DMS 273 (cell line): ENCODE data around the gene ZNF398.

Experiments used
- DNase-seq: peaks from one replicate; lab custom pipeline; 2025; ENCODE audit not compliant: unreplicated experiment; lab: John Stamatoyannopoulos, UW

ZNF398 gene

DNA sequence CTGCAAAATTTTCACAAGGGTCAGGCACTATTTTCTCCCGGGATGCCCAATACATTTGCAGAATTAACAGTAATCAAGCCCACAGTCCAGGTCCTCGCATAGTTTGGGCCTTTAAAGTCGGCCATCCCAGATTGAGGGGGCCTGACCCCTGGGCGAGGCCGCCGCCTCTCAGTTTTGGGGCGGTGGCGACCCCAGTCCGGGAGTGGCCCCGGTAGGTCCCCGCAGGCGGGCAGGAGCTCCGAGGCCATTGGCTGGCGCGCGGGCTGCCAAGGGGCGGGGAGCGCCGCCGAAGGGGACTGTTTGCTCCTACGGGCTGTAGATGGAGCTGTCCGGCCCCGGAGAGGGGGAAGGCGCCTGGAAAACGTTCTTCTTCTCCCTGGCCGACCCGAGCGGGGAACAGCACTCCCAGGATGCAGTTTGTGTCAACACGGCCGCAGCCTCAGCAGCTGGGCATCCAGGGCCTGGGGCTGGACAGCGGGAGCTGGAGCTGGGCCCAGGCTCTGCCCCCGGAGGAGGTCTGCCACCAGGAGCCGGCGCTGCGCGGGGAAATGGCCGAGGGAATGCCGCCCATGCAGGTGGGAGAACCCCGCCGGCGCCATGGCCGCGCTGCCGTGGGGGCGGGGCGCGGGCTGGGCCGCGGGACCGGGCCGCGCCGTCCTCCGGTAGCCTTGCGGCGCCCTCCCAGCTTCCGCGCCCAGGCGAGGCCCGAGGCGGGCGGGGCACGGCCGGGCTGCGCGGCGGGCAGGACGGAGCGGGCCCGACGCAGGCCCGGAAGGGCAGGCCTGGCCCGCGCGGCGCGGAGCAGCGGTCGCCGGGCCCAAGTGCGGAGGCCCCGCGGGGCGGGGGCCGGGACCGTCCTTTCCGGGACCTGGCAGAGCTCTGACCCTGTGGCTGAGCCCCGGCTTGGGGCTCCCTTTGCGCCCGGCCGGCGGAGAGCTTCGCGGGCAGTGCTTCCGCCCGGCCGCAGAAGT is 48.2 kb downstream of the ZNF398 start, which contains the start of gene ZNF282:
ZNF282 (plus strand) TSS at position 367 of the 971 bp plus-strand sequence; CDS start at position 411, 44 bp downstream.
- peak; percentile 100 for DNase-seq

DNA sequence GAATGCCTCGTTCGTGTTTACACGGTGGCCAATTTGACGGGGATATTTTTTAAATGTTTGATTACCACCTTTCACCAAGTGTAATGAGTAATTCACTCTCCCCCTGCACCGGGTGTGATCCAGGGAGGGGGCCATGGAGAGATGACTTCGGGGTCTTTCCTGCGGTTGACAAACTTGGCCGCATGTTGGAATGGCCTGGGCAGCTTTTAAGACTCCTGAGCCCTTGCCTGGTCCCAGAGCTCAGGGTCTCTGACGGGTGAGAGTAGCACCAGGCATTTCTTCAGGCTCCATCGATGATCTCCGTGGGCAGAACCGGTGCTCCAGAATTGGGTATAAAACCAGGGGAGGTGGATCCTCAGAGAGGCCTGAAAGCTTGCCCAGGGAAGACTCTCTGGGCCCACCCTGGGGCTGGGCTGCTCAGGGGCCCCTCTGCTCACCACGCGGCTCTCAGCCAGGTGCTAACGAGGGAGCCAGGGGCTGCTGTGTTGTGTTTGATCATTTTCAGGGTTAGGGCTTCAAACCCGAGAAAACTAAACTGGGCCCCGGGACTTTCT is 49.0 kb downstream of the ZNF398 start:
- peak; percentile 91 for DNase-seq

DNA sequence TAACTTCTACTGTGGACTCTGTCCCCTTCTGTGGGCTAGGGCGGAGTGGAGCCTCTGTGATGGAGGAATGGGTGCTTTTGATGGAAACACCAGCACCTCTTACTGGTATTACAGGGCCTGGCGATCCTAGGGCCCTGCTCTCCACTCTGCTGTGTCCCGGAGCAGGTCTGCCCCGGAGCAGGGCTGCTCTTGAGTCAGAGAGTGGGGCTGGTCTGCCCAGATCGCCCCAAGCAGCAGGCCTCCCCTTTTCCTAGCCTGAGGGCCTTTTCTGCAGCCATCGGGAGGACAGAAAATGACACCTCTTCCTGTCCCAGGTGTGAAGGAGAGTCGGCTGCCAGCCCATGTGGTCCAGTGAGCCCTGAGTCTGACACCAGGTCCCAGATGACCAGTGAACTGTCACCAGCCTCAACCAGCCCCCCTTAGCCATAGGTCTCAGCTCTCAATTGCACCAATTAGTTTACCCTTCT is 49.5 kb downstream of the ZNF398 start:
- peak; percentile 83 for DNase-seq

DNA sequence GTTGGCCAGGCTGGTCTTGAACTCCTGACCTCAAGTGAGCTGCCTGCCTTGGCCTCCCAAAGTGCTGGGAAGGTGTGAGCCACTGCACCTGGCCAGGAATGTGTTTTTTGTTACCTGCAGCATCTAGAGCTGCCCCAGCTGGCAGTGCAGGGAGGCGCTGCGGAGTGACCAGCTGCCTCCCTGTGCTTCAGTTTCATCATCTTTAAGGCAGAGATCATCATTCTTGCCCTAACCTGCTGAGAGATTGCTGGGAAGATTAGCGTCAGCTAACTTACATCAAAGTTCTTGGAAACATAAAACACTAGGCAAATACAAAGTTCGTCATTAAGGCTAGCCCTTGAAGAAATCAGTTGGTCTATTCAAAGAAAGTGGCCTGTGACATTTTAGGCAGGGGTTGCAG is 50.4 kb downstream of the ZNF398 start:
- DNase-seq: no peak

DNA sequence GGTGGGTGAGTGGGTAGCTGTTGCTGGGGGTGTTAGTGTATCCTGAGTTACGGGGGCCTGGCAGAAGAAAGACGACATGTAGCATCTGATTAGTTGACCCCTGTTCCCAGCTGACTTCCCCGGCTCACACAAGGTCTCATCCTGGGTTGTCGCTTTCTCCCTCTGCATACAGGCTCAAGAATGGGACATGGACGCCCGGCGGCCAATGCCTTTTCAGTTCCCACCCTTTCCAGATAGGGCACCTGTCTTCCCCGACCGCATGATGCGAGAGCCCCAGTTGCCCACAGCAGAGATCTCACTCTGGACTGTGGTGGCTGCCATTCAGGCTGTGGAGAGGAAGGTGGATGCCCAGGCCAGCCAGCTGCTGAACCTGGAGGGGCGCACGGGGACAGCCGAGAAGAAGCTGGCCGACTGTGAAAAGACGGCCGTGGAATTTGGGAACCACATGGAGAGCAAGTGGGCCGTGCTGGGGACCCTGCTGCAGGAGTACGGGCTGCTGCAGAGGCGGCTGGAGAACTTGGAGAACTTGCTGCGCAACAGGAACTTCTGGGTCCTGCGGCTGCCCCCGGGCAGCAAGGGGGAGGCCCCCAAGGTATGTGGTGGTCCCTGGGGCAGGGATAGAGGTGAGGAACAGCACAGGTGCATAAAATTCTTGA is 51.0 kb downstream of the ZNF398 start:
- DNase-seq: no peak

DNA sequence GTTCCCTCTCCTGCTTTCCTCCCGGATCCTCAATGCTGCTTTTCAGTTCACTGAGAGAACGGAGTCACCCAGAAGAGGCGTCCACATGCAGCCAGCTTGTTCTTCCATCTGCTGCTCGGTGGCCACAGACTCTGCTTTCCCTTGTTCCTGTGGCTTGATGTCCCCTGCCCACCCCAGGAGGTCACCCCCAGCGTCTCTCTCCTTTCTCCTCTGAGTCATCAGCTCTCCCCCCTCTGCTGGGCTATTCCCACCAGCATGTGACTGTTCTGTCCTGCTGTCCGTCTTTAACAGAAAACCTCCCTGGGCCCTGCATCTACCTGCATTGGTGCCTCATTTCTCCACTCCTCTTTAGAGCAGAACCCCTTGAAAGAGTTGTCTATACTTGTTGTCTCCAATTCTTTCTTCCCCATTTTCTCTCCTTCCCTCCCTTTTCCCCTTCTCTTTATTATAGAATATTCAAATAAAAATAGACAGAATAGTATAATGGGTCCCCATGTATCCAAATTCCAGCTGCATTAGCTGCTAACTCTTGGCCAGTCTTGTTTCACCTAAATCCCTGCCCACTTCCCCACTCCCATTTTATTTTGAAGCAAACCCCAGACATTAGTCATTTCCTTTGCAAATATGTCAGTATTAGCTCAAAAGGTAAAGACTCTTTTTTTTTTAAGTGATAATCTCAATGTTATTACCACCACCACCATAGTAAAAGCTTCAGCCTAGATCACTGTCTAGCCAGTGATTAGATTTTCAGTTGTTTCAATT is 52.2 kb downstream of the ZNF398 start:
- DNase-seq: no peak

DNA sequence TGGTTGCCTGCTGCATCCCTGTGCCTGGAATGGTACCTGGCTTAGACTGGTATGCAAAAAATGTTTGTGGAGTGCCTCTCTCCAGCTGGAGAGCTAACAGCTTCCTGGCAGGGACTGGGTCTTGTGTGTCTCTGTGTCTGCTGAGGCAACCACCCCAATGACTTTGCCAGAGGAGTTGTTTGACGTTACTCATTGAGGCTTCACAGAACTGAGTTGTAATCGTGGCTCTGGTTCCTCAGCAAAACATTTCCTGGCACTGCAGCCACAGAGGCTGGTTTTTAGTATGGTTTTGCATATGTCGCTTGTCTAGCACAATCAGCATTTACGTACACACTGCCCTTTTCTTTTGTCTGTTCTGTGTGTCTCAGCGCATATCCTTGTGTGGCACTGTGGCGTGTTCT is 55.6 kb downstream of the ZNF398 start:
- DNase-seq: no peak

DNA sequence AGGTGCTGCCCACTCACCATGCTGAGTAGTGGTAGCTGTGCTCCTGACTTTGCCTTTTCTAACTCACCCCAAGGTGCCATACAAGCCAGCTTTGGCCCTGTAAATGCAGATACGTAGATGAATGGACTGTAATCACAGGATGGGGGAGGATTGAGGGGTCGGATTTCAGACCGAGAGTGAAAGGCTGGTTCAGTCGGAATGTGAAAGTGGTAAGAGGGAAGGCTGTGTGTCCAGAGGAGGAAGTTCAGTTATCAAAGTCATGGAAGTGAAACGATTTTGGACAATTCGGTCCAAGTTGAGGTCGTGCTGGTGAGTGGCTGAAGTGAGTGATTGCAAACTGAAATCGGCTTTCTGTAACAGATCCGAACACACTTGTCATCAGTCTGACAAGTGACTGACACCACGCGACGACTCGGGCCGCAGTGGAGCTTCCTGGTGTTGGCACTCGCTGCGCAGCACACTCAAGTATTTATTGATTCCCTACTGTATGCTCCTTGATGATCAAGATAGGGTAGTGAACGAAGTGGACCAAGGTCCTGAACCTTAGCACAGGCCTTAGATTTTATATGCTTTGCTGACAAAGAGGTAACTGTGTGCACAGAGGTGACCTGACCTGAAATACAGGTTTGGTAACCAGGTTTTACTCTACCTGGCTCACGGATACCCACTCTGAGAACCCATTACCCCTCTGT is 58.6 kb downstream of the ZNF398 start:
- no peak for DNase-seq

DNA sequence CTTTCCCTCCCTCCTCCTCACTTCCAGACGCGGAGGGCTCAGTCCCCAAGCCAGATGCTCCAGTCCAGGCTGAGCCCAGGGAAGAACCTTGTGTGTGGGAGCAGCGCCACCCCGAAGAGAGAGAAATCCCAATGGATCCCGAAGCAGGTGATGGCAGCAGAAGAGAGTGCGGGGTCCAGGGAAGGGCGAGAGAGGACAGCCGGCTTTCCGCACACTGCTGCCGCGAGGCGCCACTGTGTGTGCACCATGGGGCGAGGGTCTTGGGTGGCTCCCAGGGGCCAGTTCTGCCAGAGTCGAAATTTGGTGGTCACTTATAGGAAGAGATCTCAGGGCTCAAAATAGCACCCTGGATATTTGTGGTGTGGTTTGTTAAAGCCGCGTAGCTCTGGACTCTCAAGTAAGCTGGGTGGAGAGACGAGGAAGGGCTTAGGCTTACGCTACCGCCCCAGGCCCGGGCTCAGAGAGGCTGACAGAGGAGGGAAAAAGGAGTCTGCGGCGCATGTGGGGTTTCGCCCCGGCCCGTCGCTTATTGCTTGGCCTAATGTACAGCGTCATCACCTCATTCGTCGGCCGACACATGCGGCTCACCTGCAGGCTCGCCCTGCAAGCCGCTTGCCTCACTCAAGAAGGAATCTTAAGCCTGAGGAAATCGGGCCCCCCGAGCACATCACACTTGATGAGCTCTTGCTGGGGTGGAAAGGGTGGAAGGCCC is 60.2 kb downstream of the ZNF398 start:
- no peak for DNase-seq

DNA sequence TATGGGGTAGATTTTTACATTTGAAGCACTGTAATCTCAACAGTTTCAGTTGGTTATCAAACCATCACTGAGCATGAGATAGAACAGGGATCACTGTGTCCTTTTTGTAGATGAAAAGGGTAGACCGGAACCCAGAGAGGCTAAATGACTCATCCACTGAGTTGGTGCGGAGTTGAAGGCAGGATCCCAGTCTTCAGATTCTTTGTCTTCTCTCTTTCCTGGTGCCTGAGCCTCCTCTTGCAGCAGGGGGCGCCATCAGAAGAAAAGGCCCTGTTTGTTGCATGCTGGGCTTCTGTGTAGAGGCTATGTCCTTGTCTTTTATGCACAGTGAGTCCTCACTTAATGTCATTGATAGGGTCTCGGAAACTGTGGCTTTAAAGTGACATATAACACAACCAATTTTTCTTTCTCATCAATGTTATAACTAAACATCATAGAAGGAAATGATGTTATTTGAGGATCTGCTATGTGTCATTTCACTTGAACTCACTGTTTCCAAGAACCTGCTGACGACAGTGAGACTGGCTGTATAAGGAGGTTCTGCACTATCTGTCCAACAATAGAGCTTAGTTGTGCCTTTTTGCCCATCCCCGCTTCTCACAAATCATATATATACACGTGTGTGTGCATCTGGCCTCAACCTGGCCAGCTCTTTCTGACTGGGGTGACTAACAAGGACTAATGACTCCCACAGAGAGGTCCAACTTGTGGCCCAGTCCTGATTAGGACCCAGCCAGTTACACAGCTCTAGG is 62.4 kb downstream of the ZNF398 start:
- DNase-seq: peak; percentile 89

DNA sequence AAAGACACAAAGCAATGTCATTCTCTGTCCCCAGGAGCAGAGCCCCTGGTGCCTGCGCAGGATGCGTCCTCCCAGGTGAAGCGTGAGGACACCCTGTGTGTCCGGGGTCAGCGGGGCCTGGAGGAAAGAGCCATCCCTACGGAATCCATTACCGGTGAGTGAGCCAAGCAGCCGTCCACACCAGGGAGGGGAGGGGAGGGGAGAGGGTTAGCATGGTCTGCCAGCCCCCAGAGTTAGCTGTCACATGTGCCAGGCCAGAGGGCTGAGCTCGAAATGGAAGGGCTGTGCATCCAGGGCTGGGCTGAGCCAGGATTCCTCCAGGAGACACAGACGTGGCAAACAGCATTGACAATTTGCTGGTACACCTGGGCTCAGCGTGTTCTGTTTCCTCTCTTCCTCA is 63.3 kb downstream of the ZNF398 start:
- DNase-seq: no peak

DNA sequence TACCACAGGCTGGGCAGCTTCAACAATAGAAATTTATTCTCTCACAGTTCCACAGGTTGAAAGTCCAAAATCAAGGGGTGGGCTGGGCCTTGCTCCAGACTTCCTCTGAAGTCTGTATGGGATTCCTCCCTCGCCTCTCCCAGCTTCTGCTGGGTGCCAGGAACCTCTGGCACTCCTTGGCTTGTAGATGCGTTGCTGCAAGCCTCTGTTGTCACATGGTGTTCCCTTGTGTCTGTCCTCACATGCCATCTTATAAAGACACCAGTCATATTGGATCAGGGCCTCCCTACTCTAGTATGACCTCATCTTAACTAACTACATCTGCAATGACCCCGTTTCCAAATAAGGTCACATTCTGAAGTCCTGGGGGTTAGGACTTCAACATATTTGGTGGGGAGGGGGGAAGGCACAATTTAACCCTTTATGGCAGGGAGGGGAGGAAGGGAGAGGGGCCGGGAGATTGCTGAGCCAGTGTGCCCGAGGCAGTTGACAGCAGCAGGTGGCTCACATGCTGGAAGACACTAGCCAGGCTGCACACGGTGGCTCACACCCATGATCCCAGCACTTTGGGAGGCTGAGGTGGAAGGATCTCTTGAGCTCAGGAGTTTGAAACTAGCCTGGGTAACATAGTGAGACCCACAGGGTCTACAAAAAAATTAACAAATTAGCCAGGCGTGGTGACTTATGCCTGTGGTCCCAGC is 66.9 kb downstream of the ZNF398 start:
- no peak for DNase-seq

DNA sequence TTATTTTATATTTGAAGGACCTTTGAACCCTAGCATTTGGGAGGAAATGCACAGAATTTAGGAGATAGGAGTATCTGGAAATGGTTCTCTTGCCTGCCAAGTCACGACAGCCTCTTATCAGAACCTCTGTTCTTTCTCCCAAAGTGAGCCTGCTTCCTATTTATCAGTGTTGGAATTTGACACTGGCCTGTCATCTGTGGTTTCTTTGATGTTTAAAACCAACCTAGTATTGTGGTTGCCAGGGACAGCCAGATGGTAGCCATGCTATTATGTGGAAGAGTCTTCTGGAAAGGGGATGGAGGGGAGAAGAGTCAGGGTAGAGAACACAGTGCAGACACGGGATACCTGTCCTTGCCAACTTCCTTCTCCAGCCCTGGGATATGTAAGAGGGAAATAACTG is 69.1 kb downstream of the ZNF398 start:
- no peak for DNase-seq

DNA sequence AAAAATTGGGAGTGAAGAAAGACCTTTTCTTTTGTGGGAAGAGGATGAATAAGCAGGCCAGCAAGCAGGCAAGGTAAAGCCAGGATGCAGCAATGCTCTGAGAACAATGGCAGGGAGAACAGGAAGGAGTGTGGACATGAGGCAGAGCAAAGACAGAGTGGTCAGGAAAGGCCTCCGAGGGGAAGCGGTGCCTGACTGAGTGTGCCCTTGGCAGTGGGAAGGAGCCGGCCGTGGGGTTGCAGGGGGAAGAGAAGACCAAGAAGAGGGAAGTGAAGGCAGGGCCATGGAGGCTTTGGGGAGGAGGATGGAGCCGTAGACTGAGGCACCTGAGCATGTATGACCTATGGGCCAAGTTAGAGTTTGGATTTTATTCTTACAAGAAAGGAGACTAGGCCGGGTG is 70.3 kb downstream of the ZNF398 start:
- no peak for DNase-seq

DNA sequence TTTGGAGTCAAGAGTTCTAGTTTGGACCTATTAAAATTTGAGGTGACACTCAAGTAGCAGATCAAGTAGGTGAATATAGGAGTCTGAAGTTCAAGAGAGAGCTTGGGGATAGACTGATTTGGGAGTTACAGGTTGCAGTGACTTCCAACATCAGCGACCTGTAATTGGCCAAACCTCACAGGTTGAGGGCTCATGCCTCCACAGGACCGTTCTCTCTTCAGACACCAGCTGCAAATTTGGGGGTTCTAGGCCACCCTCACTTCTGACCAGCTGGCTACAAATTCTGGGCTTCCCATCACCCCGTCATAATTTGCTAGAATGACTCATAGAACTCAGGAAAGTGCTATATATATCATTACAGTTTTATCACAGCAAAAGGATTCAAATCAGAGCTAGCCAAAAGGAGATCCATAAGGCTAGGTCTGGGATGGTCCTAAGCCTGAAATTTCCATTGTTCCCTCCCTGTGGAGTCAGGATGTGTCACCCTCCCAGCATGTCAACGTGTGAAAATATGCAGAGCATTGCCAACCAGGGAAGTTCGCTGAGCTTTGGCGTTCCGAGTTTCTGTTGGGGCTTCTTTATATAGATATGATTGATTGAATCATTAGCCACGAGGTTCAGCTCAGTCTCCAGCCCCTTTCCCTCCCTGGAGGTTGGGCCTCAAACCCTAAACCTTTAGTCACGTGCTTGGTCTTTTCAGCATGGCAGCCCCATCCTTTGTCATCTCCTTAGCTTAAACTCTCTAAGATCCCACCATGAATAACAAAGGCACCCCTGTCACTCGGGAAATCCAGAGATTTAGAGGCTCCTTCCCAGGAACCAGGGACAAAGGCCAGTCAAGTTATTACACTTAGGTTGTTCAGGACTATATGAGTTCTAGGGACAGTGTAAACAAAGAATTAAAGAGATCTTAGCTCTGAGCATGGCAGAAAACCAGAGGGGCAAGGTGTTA is 71.5 kb downstream of the ZNF398 start:
- no peak for DNase-seq

DNA sequence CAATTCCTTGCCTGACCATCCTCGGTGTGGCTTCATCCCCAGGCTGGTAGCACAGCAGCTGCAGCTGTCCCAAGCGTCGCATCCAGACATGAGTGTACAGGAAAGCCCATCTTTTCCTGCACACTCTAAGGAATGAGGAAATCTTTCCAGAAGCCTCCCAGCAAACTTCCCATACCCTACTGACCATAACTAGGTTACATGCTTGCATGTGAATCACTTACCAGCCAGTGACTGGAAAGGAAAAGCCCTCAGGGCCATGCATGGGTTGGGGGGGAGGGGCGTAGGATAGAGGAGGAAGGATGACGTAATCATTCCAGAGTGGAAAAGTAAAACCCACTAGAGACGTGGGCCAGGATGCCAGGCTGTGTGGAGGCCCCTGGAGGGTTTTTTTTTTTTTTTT is 73.3 kb downstream of the ZNF398 start:
- DNase-seq: no peak

DNA sequence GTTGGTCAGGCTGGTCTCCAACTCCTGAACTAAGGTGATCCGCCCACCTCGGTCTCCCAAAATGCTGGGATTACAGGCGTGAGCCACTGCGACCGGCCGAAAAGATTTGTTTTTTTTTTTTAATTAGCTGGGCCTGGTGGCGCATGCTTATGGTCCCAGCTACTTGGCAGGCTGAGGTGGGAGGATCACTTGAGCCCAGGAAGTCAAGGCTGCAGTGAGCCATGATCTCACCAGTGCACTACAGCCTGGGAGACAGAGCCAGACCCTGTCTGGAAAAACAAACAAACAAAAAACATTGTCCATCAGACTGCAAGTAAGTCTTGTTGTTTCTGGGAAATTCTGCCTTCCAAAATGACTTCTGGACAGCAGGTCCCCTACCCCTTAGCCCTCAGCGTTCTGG is 75.9 kb downstream of the ZNF398 start:
- DNase-seq: no peak
